ENCODE data around the gene TCF12.

- TF ChIP-seq, protein P1, sequence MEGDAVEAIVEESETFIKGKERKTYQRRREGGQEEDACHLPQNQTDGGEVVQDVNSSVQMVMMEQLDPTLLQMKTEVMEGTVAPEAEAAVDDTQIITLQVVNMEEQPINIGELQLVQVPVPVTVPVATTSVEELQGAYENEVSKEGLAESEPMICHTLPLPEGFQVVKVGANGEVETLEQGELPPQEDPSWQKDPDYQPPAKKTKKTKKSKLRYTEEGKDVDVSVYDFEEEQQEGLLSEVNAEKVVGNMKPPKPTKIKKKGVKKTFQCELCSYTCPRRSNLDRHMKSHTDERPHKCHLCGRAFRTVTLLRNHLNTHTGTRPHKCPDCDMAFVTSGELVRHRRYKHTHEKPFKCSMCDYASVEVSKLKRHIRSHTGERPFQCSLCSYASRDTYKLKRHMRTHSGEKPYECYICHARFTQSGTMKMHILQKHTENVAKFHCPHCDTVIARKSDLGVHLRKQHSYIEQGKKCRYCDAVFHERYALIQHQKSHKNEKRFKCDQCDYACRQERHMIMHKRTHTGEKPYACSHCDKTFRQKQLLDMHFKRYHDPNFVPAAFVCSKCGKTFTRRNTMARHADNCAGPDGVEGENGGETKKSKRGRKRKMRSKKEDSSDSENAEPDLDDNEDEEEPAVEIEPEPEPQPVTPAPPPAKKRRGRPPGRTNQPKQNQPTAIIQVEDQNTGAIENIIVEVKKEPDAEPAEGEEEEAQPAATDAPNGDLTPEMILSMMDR (optimal IDR thresholded peaks at IDR 0.05 in 1 of 3, IDR thresholded peaks at IDR 0.05 in 1 of 3, conservative IDR thresholded peaks at IDR 0.05 in 1 of 3; ENCODE audit: extremely low read depth in 1 of 3, insufficient read depth in 2 of 3, low read length in 3 of 3), result no peak
- TF ChIP-seq EZH2 (IDR thresholded peaks at IDR 0.05; ENCODE audit: low read length), result no peak
Measured at GRCh38 chr15:57193161-57193560, 274.7 kb downstream of the TCF12 start.

Data from keratinocyte (primary cell).